Natural killer cell (primary cell): ENCODE results near the gene IL6ST. TPM values are rescaled to one million over a fixed set of nuclear protein-coding genes. Genes with fewer than 3 reads are reported as not detected.

Experiments
- ATAC-seq, 3 donors: fragments of 150-1000 bp in 2 of 3; fragments of 200-7000 bp in 1 of 3; cut with Tn5 transposase; 1 replicate in 1 of 3; 2 replicates in 2 of 3; pipeline ENCODE4 v1.10.0; 2021; ENCODE audit warnings: mild to moderate bottlenecking in 2 of 3, moderate library complexity in 2 of 3
- DNase-seq, 2 donors: peaks; one replicate each; pipeline versions ENCODE4 v3.0.0 to v3.0.0-alpha.2; 2013 to 2021; ENCODE audit warnings: mixed read lengths in 1 of 2
- H3K27ac ChIP-seq: one replicate; pipeline ENCODE4 v1.5.1; 2013; ENCODE audit warnings: mild to moderate bottlenecking, low read length
- H3K27me3 ChIP-seq: one replicate; pipeline ENCODE4 v1.6.1; 2013; ENCODE audit warnings: low read length; ENCODE audit not compliant: control insufficient read depth, insufficient read depth
- H3K36me3 ChIP-seq: one replicate; pipeline ENCODE4 v1.6.1; 2013; ENCODE audit warnings: low read length; ENCODE audit not compliant: control insufficient read depth, insufficient read depth
- H3K4me1 ChIP-seq: one replicate; pipeline ENCODE4 v1.6.1; 2013; ENCODE audit warnings: low read length; ENCODE audit not compliant: control insufficient read depth, insufficient read depth
- H3K4me3 ChIP-seq: one replicate; pipeline ENCODE4 v1.5.1; 2013; ENCODE audit warnings: low read length
- H3K9me3 ChIP-seq: one replicate; pipeline ENCODE4 v1.6.1; 2013; ENCODE audit warnings: low read length; ENCODE audit not compliant: control insufficient read depth, insufficient read depth
- H3K27ac Mint-ChIP-seq, 2 donors: one replicate each; pipeline ENCODE4 v1.8.0; 2022; ENCODE audit warnings: mild to moderate bottlenecking in 2 of 2, mixed read lengths in 2 of 2, moderate library complexity in 1 of 2
- H3K27me3 Mint-ChIP-seq, 2 donors: one replicate each; pipeline ENCODE4 v1.8.0; 2022; ENCODE audit warnings: low read depth in 2 of 2, mixed read lengths in 2 of 2
- H3K36me3 Mint-ChIP-seq: one replicate; pipeline ENCODE4 v1.8.0; 2022; ENCODE audit warnings: mixed read lengths
- H3K4me1 Mint-ChIP-seq, 2 donors: one replicate each; pipeline ENCODE4 v1.8.0; 2022; ENCODE audit warnings: mixed read lengths in 2 of 2
- H3K4me3 Mint-ChIP-seq: one replicate; pipeline ENCODE4 v1.8.0; 2022; ENCODE audit warnings: mild to moderate bottlenecking, moderate library complexity, mixed read lengths
- H3K9me3 Mint-ChIP-seq, 2 donors: one replicate each; pipeline ENCODE4 v1.8.0; 2022; ENCODE audit warnings: mixed read lengths in 2 of 2
- WGBS: methylation state at CpG from one replicate; pipeline ENCODE4 v1.1.7; 2013; ENCODE audit warnings: missing lambda C conversion rate; ENCODE audit not compliant: insufficient coverage; 5-methylcytosine and 5-hydroxymethylcytosine counted together
- intact Hi-C: fragments of 100-400 bp; cut with micrococcal nuclease; formaldehyde crosslinking; loops from one replicate; pipeline ENCODE4 v1.14.2; 2022
- total RNA-seq, 4 donors: library from RNA; stranded (reverse); fragments of 120-200 nt in 1 of 4; gene quantifications; one replicate each; pipeline versions ENCODE4 v1.2.3 to v1.2.4, GENCODE V29; 2013 to 2022
- TF ChIP-seq, protein P1 (sequence below): fragments of 200-600 bp; IDR thresholded peaks from one replicate; pipeline ENCODE4 v1.8.0; 2022; ENCODE audit warnings: antibody characterized with exemption

The IL6ST gene
- total RNA-seq, 3 donors from 2014 or later (not counting 1 experiment from before 2014, with no cell fraction given) = 48.5 to 73.0 (median 53.8) TPM

DNA sequence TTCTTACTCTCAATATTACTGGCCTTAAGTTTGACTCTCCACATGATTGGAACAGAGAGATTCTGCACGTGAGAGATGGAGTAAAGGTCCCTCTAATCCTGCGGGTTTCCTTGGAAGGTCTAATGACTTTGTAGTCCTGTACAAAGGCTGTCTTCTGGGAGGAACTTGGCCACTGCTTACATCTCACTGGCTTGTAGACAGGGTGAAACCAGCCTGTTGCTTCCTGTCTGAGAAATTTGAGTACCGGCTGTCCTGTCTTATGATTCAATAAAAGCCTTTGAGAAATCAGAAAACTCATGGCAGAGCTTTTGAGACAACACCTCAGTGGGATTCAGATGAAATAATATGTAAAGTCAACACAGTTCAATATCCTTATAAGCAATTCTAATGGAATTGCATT lies 100.6 kb downstream of the IL6ST start:
- Histone ChIP-seq H3K4me3 (no peak overlapping the region), H3K9me3 (no peaks in the 10 kb centered on the region), H3K36me3 (no peaks in the 10 kb centered on the region), H3K4me1 (peaks cover 11% of the 10 kb centered on the region), H3K27me3 (no peaks in the 10 kb centered on the region), H3K27ac (no peak overlapping the region)
- Mint-ChIP-seq H3K9me3 (no peaks in the 10 kb centered on the region), H3K36me3 (no peaks in the 10 kb centered on the region), H3K4me3 (no peak overlapping the region), H3K27me3 (peaks cover 0 to 6% of the 10 kb centered on the region in 2 donors), H3K27ac (no peak overlapping the region), H3K4me1 (peaks cover 10 to 11% of the 10 kb centered on the region in 2 donors)
- DNase-seq (no peak), ATAC-seq (no peak)
- 55% methylated on average over 3 of the region's 3 CpGs for WGBS
- intact Hi-C loops = no loop called here
- TF ChIP-seq, protein P1, sequence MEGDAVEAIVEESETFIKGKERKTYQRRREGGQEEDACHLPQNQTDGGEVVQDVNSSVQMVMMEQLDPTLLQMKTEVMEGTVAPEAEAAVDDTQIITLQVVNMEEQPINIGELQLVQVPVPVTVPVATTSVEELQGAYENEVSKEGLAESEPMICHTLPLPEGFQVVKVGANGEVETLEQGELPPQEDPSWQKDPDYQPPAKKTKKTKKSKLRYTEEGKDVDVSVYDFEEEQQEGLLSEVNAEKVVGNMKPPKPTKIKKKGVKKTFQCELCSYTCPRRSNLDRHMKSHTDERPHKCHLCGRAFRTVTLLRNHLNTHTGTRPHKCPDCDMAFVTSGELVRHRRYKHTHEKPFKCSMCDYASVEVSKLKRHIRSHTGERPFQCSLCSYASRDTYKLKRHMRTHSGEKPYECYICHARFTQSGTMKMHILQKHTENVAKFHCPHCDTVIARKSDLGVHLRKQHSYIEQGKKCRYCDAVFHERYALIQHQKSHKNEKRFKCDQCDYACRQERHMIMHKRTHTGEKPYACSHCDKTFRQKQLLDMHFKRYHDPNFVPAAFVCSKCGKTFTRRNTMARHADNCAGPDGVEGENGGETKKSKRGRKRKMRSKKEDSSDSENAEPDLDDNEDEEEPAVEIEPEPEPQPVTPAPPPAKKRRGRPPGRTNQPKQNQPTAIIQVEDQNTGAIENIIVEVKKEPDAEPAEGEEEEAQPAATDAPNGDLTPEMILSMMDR = no peak

DNA sequence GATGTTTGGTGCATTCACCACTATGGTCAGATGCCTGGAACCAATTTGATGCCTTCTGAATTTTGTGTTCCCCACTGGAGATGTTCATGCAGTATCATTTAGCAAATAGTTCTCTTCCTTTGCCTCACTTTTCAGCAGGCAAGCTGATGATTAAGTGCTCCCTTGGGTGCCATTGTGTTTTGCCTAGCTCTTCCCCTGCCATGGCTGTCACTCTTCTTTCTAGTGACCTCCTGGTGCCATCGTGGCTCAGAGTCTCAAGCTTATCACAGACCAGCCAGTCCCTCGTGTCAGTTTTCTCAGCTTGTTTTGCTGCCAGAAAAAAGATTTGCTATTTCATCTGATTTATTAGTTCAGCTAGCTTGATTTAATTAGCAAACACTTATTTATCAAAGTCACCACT lies 102.3 kb downstream of the IL6ST start:
- intact Hi-C loops = no loop called here
- Histone ChIP-seq H3K9me3 (no peaks in the 10 kb centered on the region), H3K4me1 (peaks cover 5% of the 10 kb centered on the region), H3K4me3 (no peak overlapping the region), H3K27me3 (no peaks in the 10 kb centered on the region), H3K27ac (no peak overlapping the region), H3K36me3 (no peaks in the 10 kb centered on the region)
- Mint-ChIP-seq H3K36me3 (no peaks in the 10 kb centered on the region), H3K4me1 (peaks cover 4 to 6% of the 10 kb centered on the region in 2 donors), H3K27ac (no peak overlapping the region), H3K4me3 (no peak overlapping the region), H3K9me3 (no peaks in the 10 kb centered on the region), H3K27me3 (peaks cover 0 to 5% of the 10 kb centered on the region in 2 donors)
- WGBS = 87% methylated on average over 2 of the region's 2 CpGs
- no peak for DNase-seq
- no peak for ATAC-seq
- TF ChIP-seq, protein P1 = no peak

DNA sequence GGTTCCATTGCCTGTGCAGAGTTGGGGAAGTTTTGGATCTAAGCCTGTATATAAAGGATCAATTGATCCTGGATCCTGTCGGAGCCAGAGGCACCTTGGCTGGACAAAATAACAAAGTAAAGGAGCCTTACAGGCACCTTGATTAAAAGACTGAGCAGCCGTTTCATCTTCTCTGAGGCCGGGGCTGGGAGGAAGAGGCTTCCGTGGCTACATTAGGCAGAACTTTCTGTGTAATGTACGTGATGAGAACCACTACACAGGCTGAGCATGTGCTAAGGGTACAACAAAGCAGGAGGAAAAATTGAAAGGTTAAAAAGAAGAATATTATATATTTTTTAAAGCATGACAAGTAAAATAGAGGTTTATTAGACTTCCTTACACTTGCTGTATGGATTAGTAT lies 106.6 kb downstream of the IL6ST start:
- no peak overlapping the region for H3K4me3 Mint-ChIP-seq
- Histone ChIP-seq H3K4me3 (no peak overlapping the region), H3K36me3 (no peaks in the 10 kb centered on the region), H3K27ac (no peak overlapping the region), H3K27me3 (peaks cover under 1% of the 10 kb centered on the region), H3K4me1 (no peaks in the 10 kb centered on the region), H3K9me3 (no peaks in the 10 kb centered on the region)
- ATAC-seq = no peak
- H3K9me3 Mint-ChIP-seq = no peaks in the 10 kb centered on the region
- intact Hi-C loops = no loop called here
- no peaks in the 10 kb centered on the region for H3K4me1 Mint-ChIP-seq
- no peak for DNase-seq
- peaks cover 0 to 4% of the 10 kb centered on the region in 2 donors for H3K27me3 Mint-ChIP-seq
- no peaks in the 10 kb centered on the region for H3K36me3 Mint-ChIP-seq
- TF ChIP-seq, protein P1 = no peak
- 70% methylated on average over 5 of the region's 5 CpGs for WGBS
- H3K27ac Mint-ChIP-seq = no peak overlapping the region

DNA sequence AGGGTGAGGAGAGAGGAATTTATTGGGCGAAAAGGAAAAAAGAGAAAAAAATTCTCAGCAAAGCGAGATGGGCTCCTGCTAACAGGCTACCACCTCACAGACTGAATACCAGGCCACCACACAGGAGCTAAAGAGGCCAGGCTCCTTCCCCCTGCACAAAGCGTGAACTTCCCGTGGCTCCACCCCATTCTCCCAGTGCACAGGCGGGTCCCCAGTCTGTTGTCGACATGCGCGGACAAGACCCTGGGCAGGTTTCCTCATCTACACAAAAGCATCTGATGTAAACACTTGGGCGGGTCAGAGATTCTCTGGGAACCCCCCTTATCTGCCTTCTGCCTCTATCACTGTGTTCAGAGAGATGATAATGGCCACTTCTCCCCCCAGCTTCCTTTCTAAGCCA lies 109.4 kb downstream of the IL6ST start:
- ATAC-seq = no peak
- no peak overlapping the region for H3K4me3 Mint-ChIP-seq
- WGBS = 93% methylated on average over 9 of the region's 9 CpGs
- no peaks in the 10 kb centered on the region for H3K4me1 Mint-ChIP-seq
- Histone ChIP-seq H3K4me3 (no peak overlapping the region), H3K36me3 (no peaks in the 10 kb centered on the region), H3K27ac (no peak overlapping the region), H3K27me3 (peaks cover 2% of the 10 kb centered on the region), H3K9me3 (no peaks in the 10 kb centered on the region), H3K4me1 (no peaks in the 10 kb centered on the region)
- no peak overlapping the region for H3K27ac Mint-ChIP-seq
- no peaks in the 10 kb centered on the region for H3K36me3 Mint-ChIP-seq
- no peaks in the 10 kb centered on the region for H3K9me3 Mint-ChIP-seq
- peaks cover 0 to 4% of the 10 kb centered on the region in 2 donors for H3K27me3 Mint-ChIP-seq
- TF ChIP-seq, protein P1 = no peak
- DNase-seq = no peak
- intact Hi-C loops = no loop called here
